ENCODE results near the gene KASH5. TPM values are rescaled to one million over a fixed set of nuclear protein-coding genes. Genes with fewer than 3 reads are reported as not detected.
A peak's percentile ranks its signal among the peaks of the same experiment; 100 is the strongest.

KASH5 gene
- total RNA-seq, 1 experiment from 2014 or later, result 1.00 TPM

- CTCF ChIA-PET, result interaction anchor here (0.6 kb wide), 1 partner anchor 33 kb away, joined by 5 read pairs; no protein-coding TSS in a partner anchor
- Mint-ChIP-seq H3K4me3 (ENCODE audit: unreplicated experiment) (no peak overlapping the region), H3K36me3 (ENCODE audit: insufficient read depth, unreplicated experiment) (peaks cover 6% of the 10 kb centered on the region), H3K27me3 (ENCODE audit: insufficient read depth, unreplicated experiment) (peaks cover 37% of the 10 kb centered on the region), H3K27ac (ENCODE audit: unreplicated experiment) (no peak overlapping the region), H3K4me1 (ENCODE audit: low read depth, unreplicated experiment) (peaks cover 15% of the 10 kb centered on the region), H3K9me3 (ENCODE audit: unreplicated experiment) (no peaks in the 10 kb centered on the region)
- POLR2A ChIA-PET, result no interaction called here
- TF ChIP-seq CTCF (IDR thresholded peaks at IDR 0.05; ENCODE audit: insufficient read depth in 1 of 2, low read depth in 1 of 2, low read length in 1 of 2, severe bottlenecking in 1 of 2, unreplicated experiment in 1 of 2), result no peak
- H3K4me1 ChIP-seq, result peaks cover 24% of the 10 kb centered on the region
- peaks cover 2% of the 10 kb centered on the region; the same call in 1 of the 2 replicates for H3K27me3 ChIP-seq (replicated peaks; ENCODE audit: control insufficient read depth, insufficient read depth, low read length)
- no peak for DNase-seq
- BruUV-seq (replicated peaks), result no TSS peak
- no peaks in the 10 kb centered on the region for H3K9me3 ChIP-seq
- no peaks in the 10 kb centered on the region for H3K36me3 ChIP-seq (ENCODE audit: control insufficient read depth, insufficient read depth, low read length)
- intact Hi-C loops (cut with micrococcal nuclease; ENCODE audit: unreplicated experiment), result no loop called here
- H3K4me3 ChIP-seq (ENCODE audit: low read depth, low read length), result no peak overlapping the region
These were observed 31.1 kb downstream of the KASH5 start for GRCh38 chr19:49419173-49419572.

- BruUV-seq (replicated peaks), result no TSS peak
- H3K27ac Mint-ChIP-seq (ENCODE audit: unreplicated experiment), result no peak overlapping the region
- DNase-seq, result no peak
- Histone ChIP-seq H3K9me3 (no peaks in the 10 kb centered on the region), H3K4me3 (ENCODE audit: low read depth, low read length) (no peak overlapping the region), H3K4me1 (peaks cover 24% of the 10 kb centered on the region), H3K27me3 (replicated peaks; ENCODE audit: control insufficient read depth, insufficient read depth, low read length) (peaks cover 2% of the 10 kb centered on the region; the same call in 1 of the 2 replicates), H3K36me3 (ENCODE audit: control insufficient read depth, insufficient read depth, low read length) (no peaks in the 10 kb centered on the region)
- intact Hi-C loops (cut with micrococcal nuclease; ENCODE audit: unreplicated experiment), result no loop called here
- H3K4me3 Mint-ChIP-seq (ENCODE audit: unreplicated experiment), result no peak overlapping the region
- no peak for TF ChIP-seq CTCF (IDR thresholded peaks at IDR 0.05; ENCODE audit: insufficient read depth in 1 of 2, low read depth in 1 of 2, low read length in 1 of 2, severe bottlenecking in 1 of 2, unreplicated experiment in 1 of 2)
- peaks cover 15% of the 10 kb centered on the region for H3K4me1 Mint-ChIP-seq (ENCODE audit: low read depth, unreplicated experiment)
- peaks cover 6% of the 10 kb centered on the region for H3K36me3 Mint-ChIP-seq (ENCODE audit: insufficient read depth, unreplicated experiment)
- peaks cover 45% of the 10 kb centered on the region for H3K27me3 Mint-ChIP-seq (ENCODE audit: insufficient read depth, unreplicated experiment)
- POLR2A ChIA-PET, result no interaction called here
- no peaks in the 10 kb centered on the region for H3K9me3 Mint-ChIP-seq (ENCODE audit: unreplicated experiment)
- CTCF ChIA-PET, result no interaction called here
These were observed 32.2 kb downstream of the KASH5 start for GRCh38 chr19:49420227-49420626.

GRCh38 chr19:49421039-49421877 lies 33.2 kb downstream of the KASH5 start:
- peak; percentile 87 for DNase-seq
- POLR2A ChIA-PET, result no interaction called here
- CTCF ChIA-PET, result no interaction called here

More at GRCh38 chr19:49421039-49421877, 33.2 kb downstream of the KASH5 start:
- Histone ChIP-seq H3K4me3 (ENCODE audit: low read depth, low read length) (peak overlapping the region; percentile 32), H3K9me3 (no peaks in the 10 kb centered on the region), H3K4me1 (peaks cover 27% of the 10 kb centered on the region), H3K27me3 (replicated peaks; ENCODE audit: control insufficient read depth, insufficient read depth, low read length) (peaks cover 2% of the 10 kb centered on the region; the same call in 1 of the 2 replicates), H3K36me3 (ENCODE audit: control insufficient read depth, insufficient read depth, low read length) (no peaks in the 10 kb centered on the region)
- H3K27me3 Mint-ChIP-seq (ENCODE audit: insufficient read depth, unreplicated experiment), result peaks cover 55% of the 10 kb centered on the region
- no TSS peak for BruUV-seq (replicated peaks)
- no peak overlapping the region for H3K27ac Mint-ChIP-seq (ENCODE audit: unreplicated experiment)
- no peak for TF ChIP-seq CTCF (IDR thresholded peaks at IDR 0.05; ENCODE audit: insufficient read depth in 1 of 2, low read depth in 1 of 2, low read length in 1 of 2, severe bottlenecking in 1 of 2, unreplicated experiment in 1 of 2)
- peaks cover 6% of the 10 kb centered on the region for H3K36me3 Mint-ChIP-seq (ENCODE audit: insufficient read depth, unreplicated experiment)
- peak overlapping the region; percentile 39 for H3K4me3 Mint-ChIP-seq (ENCODE audit: unreplicated experiment)
- peaks cover 26% of the 10 kb centered on the region for H3K4me1 Mint-ChIP-seq (ENCODE audit: low read depth, unreplicated experiment)
- intact Hi-C loops (cut with micrococcal nuclease; ENCODE audit: unreplicated experiment), result no loop called here
- no peaks in the 10 kb centered on the region for H3K9me3 Mint-ChIP-seq (ENCODE audit: unreplicated experiment)
